A375 (cell line): Measurements from ENCODE around the gene TBC1D2B. TPM values are rescaled to one million over a fixed set of nuclear protein-coding genes. Genes with fewer than 3 reads are reported as not detected.

Experiments used
- small RNA-seq: library from RNA; depleted of rRNA; stranded (forward); fragments of <200 nt; gene quantifications from one replicate; pipeline ENCODE3, GENCODE V24; 2014
- total RNA-seq: library from RNA; depleted of rRNA; stranded (reverse); fragments of >200 nt; shearing (Covaris generic); gene quantifications from 2 replicates; pipeline ENCODE4 v1.2.3, GENCODE V29; 2014; rRNA removed

TBC1D2B gene
- total RNA-seq, result 10.4 and 11.6 TPM in 2 replicates

GRCh38 chr15:78077053-78077870 is at the start of gene TBC1D2B:
TSS of gene TBC1D2B (minus strand) at chr15:78077711. CDS start at chr15:78077652, 59 bp downstream.

GRCh38 chr15:78092261-78093041 is 14.9 kb upstream of the TBC1D2B start, which contains the start of gene SH2D7:
TSS of gene SH2D7 (plus strand) at chr15:78092561. CDS start at chr15:78092585, 24 bp downstream.

Small RNAs within 50 kb of the gene (small RNA-seq; reads per million reads assigned to genes)
- not detected for gene RF00092

Other genes with a start within 250 kb of the TBC1D2B start
- gene SH2D7, start 14.8 kb upstream of the TBC1D2B start, total RNA-seq, result not detected in 2 replicates
- 0.64 and 5.3 TPM in 2 replicates for gene CIB2, start 53.7 kb upstream of the TBC1D2B start, total RNA-seq
- gene IDH3A, start 71.7 kb upstream of the TBC1D2B start, total RNA-seq, result 44.9 and 62.7 TPM in 2 replicates
- gene ACSBG1, start 156.9 kb upstream of the TBC1D2B start, total RNA-seq, result 0.19 TPM in 1 of 2 replicates, not detected in the other
- not detected in 2 replicates for gene DNAJA4, start 186.9 kb upstream of the TBC1D2B start, total RNA-seq
- 60.2 and 72.2 TPM in 2 replicates for gene SKIC8, start 221.9 kb upstream of the TBC1D2B start, total RNA-seq